H9 (cell line): ENCODE results near the gene IL18BP. TPM values are rescaled to one million over a fixed set of nuclear protein-coding genes. Genes with fewer than 3 reads are reported as not detected.

Experiments used
- DNase-seq: peaks from one replicate; pipeline ENCODE4 v3.0.0-alpha.2; 2017
- H2AFZ ChIP-seq: one replicate; pipeline ENCODE4 v1.6.1; 2013; ENCODE audit warnings: mild to moderate bottlenecking, low read length, control low read depth, moderate library complexity
- H2AK5ac ChIP-seq: 2 replicates; pipeline ENCODE4 v1.6.1; 2013; ENCODE audit warnings: low read length, control low read depth, mixed read lengths; ENCODE audit not compliant: insufficient read length
- H2BK120ac ChIP-seq: one replicate; pipeline ENCODE4 v1.6.1; 2013; ENCODE audit warnings: low read depth, mild to moderate bottlenecking, low read length, control low read depth, inconsistent platforms; ENCODE audit not compliant: poor library complexity, severe bottlenecking
- H2BK12ac ChIP-seq: 2 replicates; pipeline ENCODE4 v1.6.1; 2013; ENCODE audit warnings: low read length, control low read depth, mixed read lengths, low read depth; ENCODE audit not compliant: insufficient read length
- H2BK15ac ChIP-seq: 2 replicates; pipeline ENCODE4 v1.6.1; 2013; ENCODE audit warnings: low read depth, low read length, control low read depth
- H2BK20ac ChIP-seq: one replicate; pipeline ENCODE4 v1.6.1; 2013; ENCODE audit warnings: low read depth, mild to moderate bottlenecking, low read length, control low read depth, inconsistent platforms; ENCODE audit not compliant: poor library complexity, severe bottlenecking
- H2BK5ac ChIP-seq: 2 replicates; pipeline ENCODE4 v1.6.1; 2013; ENCODE audit warnings: low read length, control low read depth, mixed read lengths; ENCODE audit not compliant: insufficient read length
- H3K14ac ChIP-seq: 2 replicates; pipeline ENCODE4 v1.6.1; 2013; ENCODE audit warnings: low read length, control low read depth; ENCODE audit not compliant: insufficient read depth
- H3K18ac ChIP-seq: 2 replicates; pipeline ENCODE4 v1.6.1; 2013; ENCODE audit warnings: low read depth, mild to moderate bottlenecking, mixed read lengths, low read length, control low read depth; ENCODE audit not compliant: insufficient read length
- H3K23ac ChIP-seq: 2 replicates; pipeline ENCODE4 v1.6.1; 2013; ENCODE audit warnings: low read length, control low read depth, mixed read lengths, low read depth; ENCODE audit not compliant: insufficient read length
- H3K23me2 ChIP-seq: 2 replicates; pipeline ENCODE4 v1.6.1; 2013; ENCODE audit warnings: low read depth, mild to moderate bottlenecking, mixed read lengths, low read length, control low read depth; ENCODE audit not compliant: insufficient read length, poor library complexity, severe bottlenecking
- H3K27ac ChIP-seq: 2 replicates; pipeline ENCODE4 v1.5.1; 2013; ENCODE audit warnings: low read length, control low read depth, mixed read lengths, low read depth; ENCODE audit not compliant: insufficient read length
- H3K27me3 ChIP-seq: 2 replicates; pipeline ENCODE4 v1.6.1; 2013; ENCODE audit warnings: low read length, control low read depth, inconsistent platforms; ENCODE audit not compliant: insufficient read depth
- H3K4ac ChIP-seq: 2 replicates; pipeline ENCODE4 v1.6.1; 2013; ENCODE audit warnings: low read depth, mild to moderate bottlenecking, control low read depth, inconsistent platforms, low read length, moderate library complexity
- H3K4me1 ChIP-seq: 2 replicates; pipeline ENCODE4 v1.6.1; 2013; ENCODE audit warnings: low read length, control low read depth, inconsistent platforms; ENCODE audit not compliant: insufficient read depth
- H3K4me2 ChIP-seq: 2 replicates; pipeline ENCODE4 v1.6.1; 2013; ENCODE audit warnings: low read length, control low read depth, mixed read lengths; ENCODE audit not compliant: insufficient read length, insufficient read depth
- H3K56ac ChIP-seq: 2 replicates; pipeline ENCODE4 v1.6.1; 2013; ENCODE audit warnings: low read depth, mild to moderate bottlenecking, mixed read lengths, low read length, control low read depth; ENCODE audit not compliant: insufficient read length
- H3K79me1 ChIP-seq: 2 replicates; pipeline ENCODE4 v1.6.1; 2013; ENCODE audit warnings: low read depth, mild to moderate bottlenecking, moderate library complexity, low read length, control low read depth, inconsistent platforms; ENCODE audit not compliant: insufficient read depth, poor library complexity, severe bottlenecking
- H3K79me2 ChIP-seq: 2 replicates; pipeline ENCODE4 v1.6.1; 2013; ENCODE audit warnings: low read length, control low read depth, inconsistent platforms; ENCODE audit not compliant: insufficient read depth
- H3K9ac ChIP-seq: 2 replicates; pipeline ENCODE4 v1.6.1; 2013; ENCODE audit warnings: low read length, control low read depth, mixed read lengths; ENCODE audit not compliant: insufficient read length; ENCODE audit errors: extremely low read depth
- H3K9me3 ChIP-seq: one replicate; pipeline ENCODE4 v1.6.1; 2013; ENCODE audit warnings: low read depth, low read length, inconsistent platforms; ENCODE audit not compliant: control insufficient read depth
- H3T11ph ChIP-seq: one replicate; pipeline ENCODE4 v1.6.1; 2013; ENCODE audit warnings: mild to moderate bottlenecking, low read length, control low read depth, inconsistent platforms
- H4K20me1 ChIP-seq: one replicate; pipeline ENCODE4 v1.6.1; 2013; ENCODE audit not compliant: control insufficient read depth, insufficient read length, insufficient read depth
- H4K5ac ChIP-seq: 2 replicates; pipeline ENCODE4 v1.6.1; 2013; ENCODE audit warnings: low read depth, mild to moderate bottlenecking, mixed read lengths, low read length, control low read depth; ENCODE audit not compliant: insufficient read length
- H4K8ac ChIP-seq: replicated peaks from 2 replicates; pipeline ENCODE4 v1.6.1; 2013; ENCODE audit warnings: low read length, control low read depth, mixed read lengths, low read depth; ENCODE audit not compliant: insufficient read length
- H4K91ac ChIP-seq: 2 replicates; pipeline ENCODE4 v1.6.1; 2013; ENCODE audit warnings: low read depth, mild to moderate bottlenecking, moderate library complexity, mixed read lengths, low read length, control low read depth; ENCODE audit not compliant: insufficient read length
- H3K27ac Mint-ChIP-seq, 3 experiments: 2 replicates in 2 of 3; 3 replicates in 1 of 3; pipeline ENCODE4 v1.8.0; 2020 to 2021; ENCODE audit warnings: mixed read lengths in 3 of 3, mild to moderate bottlenecking in 1 of 3, moderate library complexity in 1 of 3
- H3K27me3 Mint-ChIP-seq: 2 replicates; pipeline ENCODE4 v1.8.0; 2021; ENCODE audit warnings: low read depth, mild to moderate bottlenecking, moderate library complexity, mixed read lengths
- H3K36me3 Mint-ChIP-seq, 3 experiments: 2 replicates in 2 of 3; 3 replicates in 1 of 3; pipeline ENCODE4 v1.8.0; 2020 to 2021; ENCODE audit warnings: low read depth in 3 of 3, mixed read lengths in 3 of 3; ENCODE audit not compliant: insufficient read depth in 1 of 3
- H3K4me1 Mint-ChIP-seq, 2 experiments: 2 replicates each; pipeline ENCODE4 v1.8.0; 2020; ENCODE audit warnings: mixed read lengths in 2 of 2
- H3K4me3 Mint-ChIP-seq, 2 experiments: 2 replicates in 1 of 2; 3 replicates in 1 of 2; pipeline ENCODE4 v1.8.0; 2020 to 2021; ENCODE audit warnings: mild to moderate bottlenecking in 2 of 2, mixed read lengths in 2 of 2, moderate library complexity in 1 of 2
- H3K9me3 Mint-ChIP-seq, 2 experiments: 2 replicates in 1 of 2; 3 replicates in 1 of 2; pipeline ENCODE4 v1.8.0; 2020; ENCODE audit warnings: mild to moderate bottlenecking in 2 of 2, mixed read lengths in 2 of 2, moderate library complexity in 1 of 2
- CTCF ChIP-seq: fragments of 200-600 bp; sonication (generic); conservative IDR thresholded peaks from 3 replicates; pipeline ENCODE4 v1.8.0; 2021; ENCODE audit warnings: antibody characterized with exemption, mild to moderate bottlenecking
- WGBS: extraction: QIAGEN DNeasy Blood & Tissue Kit; methylation state at CpG from one replicate; pipeline ENCODE4 v1.1.7; 2013; ENCODE audit warnings: missing lambda C conversion rate, low lambda C conversion rate, mixed read lengths; ENCODE audit not compliant: insufficient read length; ENCODE audit errors: extremely low coverage; 5-methylcytosine and 5-hydroxymethylcytosine counted together
- total RNA-seq: library from RNA; stranded (reverse); gene quantifications from 2 replicates; pipeline ENCODE4 v1.2.1, GENCODE V29; 2021

Gene IL18BP
- total RNA-seq, 1 experiment from 2014 or later, result 10.2 TPM

GRCh38 chr11:71998061-71998460 is 648 bp upstream of the IL18BP start:
- H3K4me1 Mint-ChIP-seq, result peaks cover 0 to 7% of the 10 kb centered on the region in 2 experiments; a peak in 1 of 4 replicates
- H3K27ac Mint-ChIP-seq, result 0 out of 7 replicates have a peak overlapping the region, but pooled peaks of 1 of the 3 experiments have one; percentile 72
- H3K36me3 Mint-ChIP-seq, result peaks cover 12 to 38% (median 17%) of the 10 kb centered on the region in 3 experiments; a peak in 6 of 7 replicates
- H3K4me3 Mint-ChIP-seq, result no peak overlapping the region
- no peak overlapping the region for H3K27ac ChIP-seq
- H3K23me2 ChIP-seq, result no peaks in the 10 kb centered on the region
- H3K4me2 ChIP-seq, result no peak overlapping the region
- no peak overlapping the region for H2BK120ac ChIP-seq
- H3K14ac ChIP-seq, result no peak overlapping the region
- H3K27me3 Mint-ChIP-seq, result peaks cover 3% of the 10 kb centered on the region; the same call in 1 of the 2 replicates
- H3K79me2 ChIP-seq, result no peaks in the 10 kb centered on the region
- no peak overlapping the region for H4K5ac ChIP-seq
- H3K4me1 ChIP-seq, result no peaks in the 10 kb centered on the region
- no peak overlapping the region for H2BK15ac ChIP-seq
- peaks cover 2% of the 10 kb centered on the region for H4K20me1 ChIP-seq
- H2BK20ac ChIP-seq, result no peak overlapping the region
- no peak overlapping the region for H3K56ac ChIP-seq
- H3K9ac ChIP-seq, result no peak overlapping the region
- no peaks in the 10 kb centered on the region for H3K9me3 Mint-ChIP-seq
- H4K8ac ChIP-seq, result no peak overlapping the region
- no peaks in the 10 kb centered on the region for H3K79me1 ChIP-seq
- no peak overlapping the region for H3T11ph ChIP-seq
- no peaks in the 10 kb centered on the region for H3K9me3 ChIP-seq
- no peak overlapping the region for H3K18ac ChIP-seq
- WGBS, result no CpG with 5 or more reads among the region's 2 CpGs
- TF ChIP-seq CTCF, result no peak
- H2AFZ ChIP-seq, result no peak overlapping the region
- no peak overlapping the region for H3K23ac ChIP-seq
- no peak overlapping the region for H2AK5ac ChIP-seq
- no peak for DNase-seq
- H3K4ac ChIP-seq, result no peak overlapping the region
- H3K27me3 ChIP-seq, result no peaks in the 10 kb centered on the region
- no peak overlapping the region for H2BK5ac ChIP-seq
- no peak overlapping the region for H2BK12ac ChIP-seq
- H4K91ac ChIP-seq, result no peak overlapping the region
